ENCODE measurements around the gene WFS1. TPM values are rescaled to one million over a fixed set of nuclear protein-coding genes. Genes with fewer than 3 reads are reported as not detected.
A peak's percentile ranks its signal among the peaks of the same experiment; 100 is the strongest.

The WFS1 gene, protein sequence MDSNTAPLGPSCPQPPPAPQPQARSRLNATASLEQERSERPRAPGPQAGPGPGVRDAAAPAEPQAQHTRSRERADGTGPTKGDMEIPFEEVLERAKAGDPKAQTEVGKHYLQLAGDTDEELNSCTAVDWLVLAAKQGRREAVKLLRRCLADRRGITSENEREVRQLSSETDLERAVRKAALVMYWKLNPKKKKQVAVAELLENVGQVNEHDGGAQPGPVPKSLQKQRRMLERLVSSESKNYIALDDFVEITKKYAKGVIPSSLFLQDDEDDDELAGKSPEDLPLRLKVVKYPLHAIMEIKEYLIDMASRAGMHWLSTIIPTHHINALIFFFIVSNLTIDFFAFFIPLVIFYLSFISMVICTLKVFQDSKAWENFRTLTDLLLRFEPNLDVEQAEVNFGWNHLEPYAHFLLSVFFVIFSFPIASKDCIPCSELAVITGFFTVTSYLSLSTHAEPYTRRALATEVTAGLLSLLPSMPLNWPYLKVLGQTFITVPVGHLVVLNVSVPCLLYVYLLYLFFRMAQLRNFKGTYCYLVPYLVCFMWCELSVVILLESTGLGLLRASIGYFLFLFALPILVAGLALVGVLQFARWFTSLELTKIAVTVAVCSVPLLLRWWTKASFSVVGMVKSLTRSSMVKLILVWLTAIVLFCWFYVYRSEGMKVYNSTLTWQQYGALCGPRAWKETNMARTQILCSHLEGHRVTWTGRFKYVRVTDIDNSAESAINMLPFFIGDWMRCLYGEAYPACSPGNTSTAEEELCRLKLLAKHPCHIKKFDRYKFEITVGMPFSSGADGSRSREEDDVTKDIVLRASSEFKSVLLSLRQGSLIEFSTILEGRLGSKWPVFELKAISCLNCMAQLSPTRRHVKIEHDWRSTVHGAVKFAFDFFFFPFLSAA
- total RNA-seq (32.5 and 43.1 TPM in 2 replicates), polyA plus RNA-seq (36.1 and 44.4 TPM in 2 replicates)

DNA sequence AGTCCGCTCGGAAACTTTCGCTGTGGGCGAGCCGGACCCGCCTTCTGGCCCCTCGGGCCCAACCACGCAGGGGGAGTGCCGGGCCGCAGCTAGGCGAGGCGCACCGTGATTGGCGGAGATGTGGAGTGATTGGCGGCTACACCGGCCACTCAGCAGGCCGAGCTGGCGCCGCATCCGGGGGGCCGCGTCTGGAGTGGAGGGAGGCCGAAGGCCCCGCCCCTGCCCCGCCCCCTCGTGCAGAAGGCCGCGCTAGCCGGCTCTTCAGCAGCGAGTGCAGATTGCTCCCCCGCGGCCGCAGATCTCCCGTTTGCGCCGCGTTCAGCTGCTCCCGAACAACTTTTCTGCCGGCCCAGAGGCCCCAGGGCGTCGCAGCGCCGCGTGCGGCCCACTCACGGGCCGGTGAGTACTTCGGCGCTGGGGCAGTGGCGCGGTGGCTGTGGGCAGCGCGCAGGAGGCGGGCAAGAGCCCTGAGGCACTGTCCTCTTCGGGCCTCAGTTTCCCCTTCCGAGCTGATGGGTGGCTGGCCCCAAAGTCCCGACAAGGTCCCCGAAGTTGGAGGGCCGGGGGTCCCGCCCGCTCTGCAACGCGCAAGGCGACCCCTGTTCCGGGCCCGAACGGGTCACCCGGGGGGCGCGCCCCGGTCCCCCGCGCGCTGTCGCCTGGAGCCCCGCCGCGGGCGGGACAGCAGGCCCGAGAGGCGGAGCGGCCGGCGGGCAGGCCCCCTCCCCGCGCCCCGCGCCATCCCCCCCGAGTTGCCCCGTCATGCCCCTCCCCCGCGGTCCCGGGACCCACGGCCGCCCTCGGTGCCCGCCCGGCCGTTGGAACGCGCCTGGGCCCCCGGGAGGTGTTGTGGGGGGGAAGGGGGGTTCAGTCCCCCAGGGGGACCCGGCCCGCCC is at the start of gene WFS1:
WFS1 (plus strand) TSS at position 235 of the 896 bp plus-strand sequence. CDS start 7,606 bp downstream, outside the sequence.
- TF ChIP-seq, protein P1, sequence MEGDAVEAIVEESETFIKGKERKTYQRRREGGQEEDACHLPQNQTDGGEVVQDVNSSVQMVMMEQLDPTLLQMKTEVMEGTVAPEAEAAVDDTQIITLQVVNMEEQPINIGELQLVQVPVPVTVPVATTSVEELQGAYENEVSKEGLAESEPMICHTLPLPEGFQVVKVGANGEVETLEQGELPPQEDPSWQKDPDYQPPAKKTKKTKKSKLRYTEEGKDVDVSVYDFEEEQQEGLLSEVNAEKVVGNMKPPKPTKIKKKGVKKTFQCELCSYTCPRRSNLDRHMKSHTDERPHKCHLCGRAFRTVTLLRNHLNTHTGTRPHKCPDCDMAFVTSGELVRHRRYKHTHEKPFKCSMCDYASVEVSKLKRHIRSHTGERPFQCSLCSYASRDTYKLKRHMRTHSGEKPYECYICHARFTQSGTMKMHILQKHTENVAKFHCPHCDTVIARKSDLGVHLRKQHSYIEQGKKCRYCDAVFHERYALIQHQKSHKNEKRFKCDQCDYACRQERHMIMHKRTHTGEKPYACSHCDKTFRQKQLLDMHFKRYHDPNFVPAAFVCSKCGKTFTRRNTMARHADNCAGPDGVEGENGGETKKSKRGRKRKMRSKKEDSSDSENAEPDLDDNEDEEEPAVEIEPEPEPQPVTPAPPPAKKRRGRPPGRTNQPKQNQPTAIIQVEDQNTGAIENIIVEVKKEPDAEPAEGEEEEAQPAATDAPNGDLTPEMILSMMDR (IDR thresholded peaks at IDR 0.05; ENCODE audit: poor library complexity): no peak
- TF ChIP-seq EZH2phosphoT487 (IDR thresholded peaks at IDR 0.05; ENCODE audit: low read depth, severe bottlenecking, unreplicated experiment): no peak
- TF ChIP-seq EZH2 (IDR thresholded peaks at IDR 0.05; ENCODE audit: borderline replicate concordance): no peak

DNA sequence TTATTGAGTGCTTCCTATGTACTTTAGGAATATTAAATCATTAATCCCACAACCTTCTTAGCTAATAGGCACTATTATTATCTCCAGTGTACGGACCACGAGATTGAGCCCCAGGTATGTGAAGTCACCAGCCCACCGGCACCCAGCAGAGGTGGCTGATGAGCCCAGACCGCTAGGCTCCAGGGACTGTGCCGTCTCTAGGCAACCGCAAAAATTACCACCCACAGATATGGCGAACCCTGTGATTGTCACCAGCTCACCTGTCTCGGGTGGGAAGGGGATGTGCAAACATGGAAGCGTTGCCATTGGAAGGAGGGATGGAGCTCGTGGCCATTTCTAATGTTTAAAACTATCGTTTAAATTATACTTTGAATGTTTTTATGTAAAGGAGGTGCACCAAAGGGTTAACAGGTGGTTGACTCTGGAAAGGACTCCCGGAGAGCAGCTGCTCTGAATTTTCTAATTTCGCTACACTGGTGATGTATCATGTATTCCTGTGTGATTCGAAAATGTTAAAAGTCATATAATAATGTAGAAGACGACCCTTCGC is 48.3 kb upstream of the WFS1 start:
- no peaks in the 10 kb centered on the region for H3K9me2 ChIP-seq (replicated peaks; ENCODE audit: insufficient read depth)
- H4K20me1 ChIP-seq (ENCODE audit: insufficient read depth, poor library complexity, severe bottlenecking): no peaks in the 10 kb centered on the region
- no peak for DNase-seq (ENCODE audit: low spot score)
- H3K4me2 ChIP-seq: peak overlapping the region; percentile 81
- TF ChIP-seq, protein P1 (IDR thresholded peaks at IDR 0.05; ENCODE audit: poor library complexity): no peak
- no peak for TF ChIP-seq EZH2phosphoT487 (IDR thresholded peaks at IDR 0.05; ENCODE audit: low read depth, severe bottlenecking, unreplicated experiment)
- TF ChIP-seq EZH2 (IDR thresholded peaks at IDR 0.05; ENCODE audit: borderline replicate concordance): no peak
- no peak overlapping the region for H2AFZ ChIP-seq
- no peaks in the 10 kb centered on the region for H3K79me2 ChIP-seq
- peaks cover 75% of the 10 kb centered on the region for H3K27me3 ChIP-seq
- H3K36me3 ChIP-seq (replicated peaks; ENCODE audit: insufficient read depth, low read depth): no peaks in the 10 kb centered on the region
- H3K4me3 ChIP-seq: peak overlapping the region; percentile 27
- H3K9me3 ChIP-seq (ENCODE audit: low read depth): no peaks in the 10 kb centered on the region
- H3K27ac ChIP-seq: no peak overlapping the region
- no peaks in the 10 kb centered on the region for H3K4me1 ChIP-seq (ENCODE audit: insufficient read depth)
- WGBS (ENCODE audit: low lambda C conversion rate, missing lambda C conversion rate): 11% methylated on average over 16 of the region's 16 CpGs

More for the DNA sequence above, at the start of gene WFS1:
- peak within 1 kb of the TSS; percentile 87 for H3K4me2 ChIP-seq
- peak within 1 kb of the TSS; percentile 79 for H2AFZ ChIP-seq
- peak within 1 kb of the TSS; percentile 79 for H3K4me3 ChIP-seq
- H3K79me2 ChIP-seq: peaks cover 32% of the 10 kb centered on the region
- under 1% methylated on average over 42 of the region's 104 CpGs for WGBS (ENCODE audit: low lambda C conversion rate, missing lambda C conversion rate)
- peaks cover 20% of the 10 kb centered on the region for H3K4me1 ChIP-seq (ENCODE audit: insufficient read depth)
- H3K9me3 ChIP-seq (ENCODE audit: low read depth): no peaks in the 10 kb centered on the region
- H3K36me3 ChIP-seq (replicated peaks; ENCODE audit: insufficient read depth, low read depth): no peaks in the 10 kb centered on the region
- H3K9me2 ChIP-seq (replicated peaks; ENCODE audit: insufficient read depth): no peaks in the 10 kb centered on the region
- H4K20me1 ChIP-seq (ENCODE audit: insufficient read depth, poor library complexity, severe bottlenecking): no peaks in the 10 kb centered on the region
- peak within 1 kb of the TSS; percentile 77 for H3K27ac ChIP-seq
- DNase-seq (ENCODE audit: low spot score): peak; percentile 99
- H3K27me3 ChIP-seq: no peaks in the 10 kb centered on the region
